ENCODE data around the gene DISP2.
A peak's percentile ranks its signal among the peaks of the same experiment; 100 is the strongest.

Gene DISP2

GRCh38 chr15:40357723-40358470, at the start of gene DISP2:
Gene DISP2, plus strand, starts transcription at chr15:40358219. Its CDS starts 103 bp downstream, at chr15:40358322.
- DNase-seq (ENCODE audit: low read depth, low spot score) = peak; percentile 97

- DNase-seq (ENCODE audit: low read depth, low spot score) = no peak
Measured at GRCh38 chr15:40309344-40309862, 48.6 kb upstream of the DISP2 start.

- peak; percentile 75 for DNase-seq (ENCODE audit: low read depth, low spot score)
Measured at GRCh38 chr15:40310001-40310959, 47.7 kb upstream of the DISP2 start.

- no peak for DNase-seq (ENCODE audit: low read depth, low spot score)
Measured at GRCh38 chr15:40310993-40311392, 47.0 kb upstream of the DISP2 start.

GRCh38 chr15:40312370-40313158, 45.5 kb upstream of the DISP2 start:
- DNase-seq (ENCODE audit: low read depth, low spot score) = no peak

GRCh38 chr15:40313531-40314398, 44.3 kb upstream of the DISP2 start:
- peak; percentile 75 for DNase-seq (ENCODE audit: low read depth, low spot score)

- DNase-seq (ENCODE audit: low read depth, low spot score) = no peak
Measured at GRCh38 chr15:40314723-40315276, 43.2 kb upstream of the DISP2 start.

- DNase-seq (ENCODE audit: low read depth, low spot score) = no peak
Measured at GRCh38 chr15:40316931-40317330, 41.1 kb upstream of the DISP2 start.

GRCh38 chr15:40317580-40317979, 40.4 kb upstream of the DISP2 start:
- DNase-seq (ENCODE audit: low read depth, low spot score) = no peak

GRCh38 chr15:40320409-40320808, 37.6 kb upstream of the DISP2 start:
- DNase-seq (ENCODE audit: low read depth, low spot score) = no peak

GRCh38 chr15:40320931-40321371, 37.1 kb upstream of the DISP2 start:
- peak; percentile 76 for DNase-seq (ENCODE audit: low read depth, low spot score)

GRCh38 chr15:40322531-40323238, 35.3 kb upstream of the DISP2 start:
- DNase-seq (ENCODE audit: low read depth, low spot score) = peak; percentile 77

GRCh38 chr15:40323239-40323952, 34.6 kb upstream of the DISP2 start, which contains the start of gene INAFM2:
Gene INAFM2, plus strand, starts transcription at chr15:40323692. Its CDS starts 364 bp downstream, at chr15:40324056.
- peak; percentile 99 for DNase-seq (ENCODE audit: low read depth, low spot score)

- DNase-seq (ENCODE audit: low read depth, low spot score) = peak; percentile 56
Measured at GRCh38 chr15:40323953-40324937, 33.8 kb upstream of the DISP2 start.

- DNase-seq (ENCODE audit: low read depth, low spot score) = no peak
Measured at GRCh38 chr15:40325188-40325587, 32.8 kb upstream of the DISP2 start.

GRCh38 chr15:40325700-40326099, 32.3 kb upstream of the DISP2 start:
- DNase-seq (ENCODE audit: low read depth, low spot score) = no peak

- DNase-seq (ENCODE audit: low read depth, low spot score) = no peak
Measured at GRCh38 chr15:40327457-40327856, 30.6 kb upstream of the DISP2 start.

Measured in astrocyte of the hippocampus (primary cell).